A204.1 (cell line): ENCODE data around the gene DYNLT2B.
"Not testable (repeated sequence)": the region's sequence is repeated elsewhere in the genome, so short reads cannot be mapped to it uniquely, and the experiment has no call there.

Experiments
- FAIRE-seq: peaks from 2 replicates; lab custom pipeline; 2012; peaks lifted over from hg19 to GRCh38; lab: Jason Lieb, UNC

DYNLT2B gene

GRCh38 chr3:196317687-196318467 lies at the start of gene DYNLT2B:
Gene DYNLT2B (minus strand): TSS chr3:196318240. CDS start chr3:196318152, 88 bp downstream.
- FAIRE-seq = no peak

GRCh38 chr3:196365736-196366135 lies 47.7 kb upstream of the DYNLT2B start:
- FAIRE-seq = no peak

- no peak for FAIRE-seq
These were observed 42.5 kb upstream of the DYNLT2B start for GRCh38 chr3:196360586-196360985.

- not testable (repeated sequence) for FAIRE-seq
These were observed 40.5 kb upstream of the DYNLT2B start for GRCh38 chr3:196358540-196358939.

- FAIRE-seq = no peak
These were observed 39.9 kb upstream of the DYNLT2B start for GRCh38 chr3:196357905-196358304.

- FAIRE-seq = no peak
These were observed 38.5 kb upstream of the DYNLT2B start for GRCh38 chr3:196356556-196356955.

- no peak for FAIRE-seq
These were observed 37.6 kb upstream of the DYNLT2B start for GRCh38 chr3:196355668-196356067.

- no peak for FAIRE-seq
These were observed 36.1 kb upstream of the DYNLT2B start for GRCh38 chr3:196354132-196354531.

- FAIRE-seq = no peak
These were observed 33.5 kb upstream of the DYNLT2B start for GRCh38 chr3:196351541-196351940.

- no peak for FAIRE-seq
These were observed 32.0 kb upstream of the DYNLT2B start for GRCh38 chr3:196350067-196350466.

GRCh38 chr3:196348698-196349097 lies 30.7 kb upstream of the DYNLT2B start:
- no peak for FAIRE-seq

- FAIRE-seq = no peak
These were observed 26.6 kb upstream of the DYNLT2B start for GRCh38 chr3:196344663-196345062.

GRCh38 chr3:196343917-196344316 lies 25.9 kb upstream of the DYNLT2B start:
- FAIRE-seq = not testable (repeated sequence)

GRCh38 chr3:196341137-196341536 lies 23.1 kb upstream of the DYNLT2B start:
- FAIRE-seq = no peak

GRCh38 chr3:196340466-196340865 lies 22.4 kb upstream of the DYNLT2B start:
- no peak for FAIRE-seq

GRCh38 chr3:196339493-196340254 lies 21.6 kb upstream of the DYNLT2B start:
- no peak for FAIRE-seq

- no peak for FAIRE-seq
These were observed 21.0 kb upstream of the DYNLT2B start for GRCh38 chr3:196339044-196339443.

GRCh38 chr3:196336319-196337145 lies 18.5 kb upstream of the DYNLT2B start:
- no peak for FAIRE-seq

GRCh38 chr3:196335503-196335948 lies 17.5 kb upstream of the DYNLT2B start:
- no peak for FAIRE-seq

GRCh38 chr3:196334982-196335381 lies 16.9 kb upstream of the DYNLT2B start:
- no peak for FAIRE-seq

- no peak for FAIRE-seq
These were observed 14.1 kb upstream of the DYNLT2B start for GRCh38 chr3:196332168-196332567.

GRCh38 chr3:196327405-196327804 lies 9.4 kb upstream of the DYNLT2B start:
- no peak for FAIRE-seq

- FAIRE-seq = no peak
These were observed 8.9 kb upstream of the DYNLT2B start for GRCh38 chr3:196326936-196327335.
